Activated CD8-positive, alpha-beta memory T cell treated with anti-CD3 and anti-CD28 coated beads for 1 hour (primary cell): ENCODE results near the gene GUCY2D.
"Not testable (repeated sequence)": the region's sequence is repeated elsewhere in the genome, so short reads cannot be mapped to it uniquely, and the experiment has no call there.

Experiments
- DNase-seq, 2 donors: peaks; one replicate each; pipeline ENCODE4 v3.0.0-alpha.2; 2020; ENCODE audit warnings: low read depth in 1 of 2; ENCODE audit errors: extremely low read depth in 1 of 2

GUCY2D gene

GRCh38 chr17:8001976-8002720 is at the start of gene GUCY2D:
Gene GUCY2D, plus strand, starts transcription at chr17:8002615. Its CDS starts 433 bp downstream, at chr17:8003048.
- no peak for DNase-seq

DNA sequence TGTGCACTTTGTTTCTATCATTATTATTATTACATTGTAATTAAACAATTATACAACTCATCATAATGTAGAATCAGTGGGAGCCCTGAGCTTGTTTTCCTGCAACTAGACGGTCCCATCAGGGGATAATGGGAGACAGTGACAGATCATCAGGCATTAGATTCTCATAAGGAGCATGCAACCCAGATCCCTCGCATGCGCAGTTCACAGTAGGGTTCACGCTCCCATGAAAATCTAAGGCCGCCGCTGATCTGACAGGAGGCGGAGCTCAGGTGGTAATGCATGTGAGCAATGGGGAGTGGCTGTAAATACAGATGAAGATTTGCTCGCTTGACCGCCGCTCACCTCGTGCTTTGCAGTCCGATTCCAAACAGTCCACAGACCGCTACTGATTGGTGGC is 49.1 kb upstream of the GUCY2D start:
- not testable (repeated sequence) for DNase-seq

GRCh38 chr17:7955414-7956227 is 46.8 kb upstream of the GUCY2D start:
- no peak for DNase-seq

- no peak for DNase-seq
Measured at GRCh38 chr17:7956228-7956965, 46.0 kb upstream of the GUCY2D start.

DNA sequence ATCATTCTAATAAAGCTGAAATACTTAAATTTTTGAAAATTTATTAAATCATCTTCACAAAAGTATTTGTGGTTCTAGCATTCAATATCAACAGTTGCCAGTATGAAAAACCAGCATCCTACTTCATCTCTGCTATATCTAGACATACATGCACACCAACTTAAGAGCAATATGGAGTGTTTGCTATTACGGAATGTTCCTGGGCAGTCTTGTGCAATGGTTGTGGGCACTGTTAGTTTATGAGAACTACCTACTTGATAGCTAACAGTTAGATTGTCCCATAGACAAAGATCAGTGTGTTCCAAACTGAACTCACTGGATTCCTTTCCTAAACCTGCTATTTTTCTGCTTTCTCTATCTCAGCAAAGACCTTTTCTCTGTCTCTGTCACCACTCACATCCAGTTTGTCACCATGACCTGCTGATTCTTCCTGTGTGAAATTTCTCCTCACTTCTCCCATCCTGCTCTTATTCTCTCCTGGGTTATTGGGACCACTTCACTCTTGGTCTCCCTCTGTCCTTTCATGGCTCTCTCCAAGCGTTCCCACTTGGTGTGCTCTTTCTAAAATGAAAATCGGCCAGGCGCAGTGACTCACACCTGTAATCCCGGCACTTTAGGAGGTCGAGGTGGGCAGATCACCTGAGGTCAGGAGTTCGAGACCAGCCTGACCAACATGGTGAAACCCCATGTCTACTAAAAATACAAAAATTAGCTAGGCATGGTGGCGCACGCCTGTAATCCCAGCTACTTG is 42.7 kb upstream of the GUCY2D start:
- DNase-seq: no peak

DNA sequence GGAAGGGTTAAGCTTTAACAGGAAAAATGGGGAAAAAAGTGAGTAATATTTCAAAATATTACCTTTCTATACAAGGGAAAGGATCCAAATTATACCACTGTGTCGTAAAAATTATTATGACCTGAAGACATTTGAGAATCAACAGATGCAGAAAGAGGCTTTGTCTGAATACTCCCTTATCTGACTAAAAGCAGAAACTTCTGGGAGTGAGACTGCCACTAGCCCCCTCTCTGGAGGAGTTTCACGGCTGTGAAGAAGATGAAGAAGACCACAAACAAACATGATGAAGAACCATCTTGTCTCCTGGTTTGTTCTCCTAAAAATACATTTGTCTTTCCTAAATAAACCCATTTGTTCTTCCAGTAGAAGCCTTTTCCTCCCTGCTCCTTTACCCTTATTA is 41.0 kb upstream of the GUCY2D start:
- no peak for DNase-seq

DNA sequence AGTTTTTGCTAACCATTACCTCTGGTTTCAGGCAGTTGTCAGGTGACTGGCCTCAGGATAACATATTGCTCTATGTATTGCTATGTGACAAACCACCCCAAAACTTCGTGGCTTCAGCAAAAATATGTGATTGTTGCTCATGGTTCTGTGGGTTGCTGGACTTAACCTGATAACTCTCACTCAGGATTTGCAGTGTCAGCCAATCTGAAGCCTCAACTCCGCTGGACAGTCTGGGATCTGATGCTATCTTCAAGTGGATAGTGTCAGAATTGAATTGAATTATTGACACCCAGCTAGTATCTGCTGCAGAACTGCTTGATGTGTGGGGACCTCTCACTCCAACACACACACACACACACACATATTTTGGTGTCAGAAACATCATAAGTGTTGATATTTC is 34.7 kb upstream of the GUCY2D start:
- no peak for DNase-seq

DNA sequence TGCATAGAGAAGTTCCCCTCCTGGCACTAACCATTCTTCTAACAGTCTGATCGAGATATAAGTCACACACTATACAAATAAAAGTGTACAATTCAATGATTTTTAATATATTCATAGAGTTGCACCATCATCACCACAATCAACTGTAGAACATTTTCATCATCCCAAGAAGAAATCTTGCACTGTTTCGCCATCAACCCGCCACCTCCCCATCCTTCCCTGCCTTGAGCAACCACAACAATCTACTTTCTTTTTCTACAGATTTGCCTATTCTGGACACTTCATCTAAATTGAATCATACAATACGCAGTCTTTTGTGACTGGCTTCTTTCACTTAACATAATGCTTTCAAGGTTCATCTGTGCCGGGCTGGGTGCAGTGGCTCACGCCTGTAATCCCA is 33.0 kb upstream of the GUCY2D start:
- no peak for DNase-seq

DNA sequence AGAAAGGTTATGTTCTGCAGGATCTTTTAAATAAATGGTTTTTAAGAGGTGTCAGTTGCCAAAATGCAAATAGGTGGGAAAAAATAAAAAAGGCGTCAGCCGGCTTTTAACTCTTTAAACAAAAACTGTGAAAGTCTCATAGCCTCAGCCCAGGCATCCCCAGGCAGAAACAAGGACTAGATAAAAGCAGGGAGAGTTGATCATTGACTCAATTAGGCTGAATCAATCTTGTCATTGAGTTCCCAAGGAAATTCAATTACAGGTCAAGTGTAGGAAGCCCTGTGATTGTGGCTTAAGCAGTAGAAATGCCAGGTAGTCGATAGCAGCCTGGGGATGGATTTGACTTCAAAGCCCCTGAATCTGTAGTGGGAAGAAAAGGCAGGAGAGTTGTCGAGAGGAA is 30.8 kb upstream of the GUCY2D start:
- DNase-seq: no peak

- DNase-seq: no peak
Measured at GRCh38 chr17:7972131-7972785, 30.2 kb upstream of the GUCY2D start.

DNA sequence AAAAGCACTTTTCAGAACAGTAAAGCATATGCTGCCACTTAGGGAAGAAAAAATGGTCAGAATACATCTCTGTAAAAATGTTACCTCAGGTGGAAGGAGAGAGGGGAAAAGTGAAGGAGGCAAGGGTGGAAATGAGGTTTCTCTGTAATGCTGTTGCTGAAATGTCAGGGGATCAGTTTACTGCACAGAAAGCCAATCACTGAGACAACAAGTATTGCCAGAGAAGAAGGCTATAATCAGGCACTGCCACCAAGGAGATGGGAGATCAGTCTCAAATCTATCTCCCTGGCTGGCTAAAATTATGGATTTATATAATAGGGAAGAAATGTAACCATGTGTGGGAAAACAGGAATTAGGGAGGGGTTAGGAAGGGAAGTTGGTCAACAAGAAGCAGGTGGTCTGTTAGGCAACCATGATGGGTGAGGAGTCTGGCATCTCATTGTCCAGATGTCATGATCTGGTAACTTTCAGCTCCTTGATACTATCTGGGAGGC is 27.7 kb upstream of the GUCY2D start:
- DNase-seq: no peak

DNA sequence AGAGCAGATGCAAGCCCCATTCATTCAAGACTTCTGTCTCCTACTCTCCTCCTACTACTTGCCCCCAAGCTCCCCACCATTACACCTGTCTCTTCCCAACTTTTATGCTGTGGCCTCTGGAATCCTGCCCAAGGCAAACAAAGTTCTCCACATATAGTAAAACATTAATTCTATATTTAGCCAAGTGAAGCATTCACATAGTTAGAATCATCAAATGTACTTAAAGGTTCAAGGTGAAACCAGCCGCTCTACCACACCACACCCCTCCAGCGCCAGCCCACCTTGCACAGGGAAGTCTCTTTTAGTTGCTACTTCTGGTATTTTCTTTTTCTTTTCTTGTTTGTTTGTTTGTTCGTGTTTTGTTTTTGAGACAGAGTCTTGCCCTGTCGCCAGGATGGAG is 25.4 kb upstream of the GUCY2D start:
- no peak for DNase-seq

GRCh38 chr17:7977805-7978204 is 24.6 kb upstream of the GUCY2D start:
- DNase-seq: no peak

DNA sequence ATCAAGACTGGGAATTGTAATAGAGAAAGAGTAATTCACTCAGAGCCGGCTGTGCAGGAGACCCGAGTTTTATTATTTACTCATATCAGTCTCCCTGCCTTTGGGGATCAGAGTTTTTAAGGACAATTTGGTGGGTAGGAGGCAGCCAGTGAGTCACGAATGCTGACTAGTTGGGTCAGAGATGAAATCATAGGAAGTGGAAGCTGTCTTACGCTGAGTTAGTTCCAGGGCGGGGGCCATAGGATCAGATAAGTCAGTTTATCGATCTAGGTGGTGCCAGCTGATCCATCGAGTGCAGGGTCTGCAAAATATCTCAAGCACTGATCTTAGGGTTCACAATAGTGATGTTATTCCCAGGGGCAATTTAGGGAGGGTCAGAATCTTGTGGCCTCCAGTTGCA is 20.2 kb upstream of the GUCY2D start:
- no peak for DNase-seq

DNA sequence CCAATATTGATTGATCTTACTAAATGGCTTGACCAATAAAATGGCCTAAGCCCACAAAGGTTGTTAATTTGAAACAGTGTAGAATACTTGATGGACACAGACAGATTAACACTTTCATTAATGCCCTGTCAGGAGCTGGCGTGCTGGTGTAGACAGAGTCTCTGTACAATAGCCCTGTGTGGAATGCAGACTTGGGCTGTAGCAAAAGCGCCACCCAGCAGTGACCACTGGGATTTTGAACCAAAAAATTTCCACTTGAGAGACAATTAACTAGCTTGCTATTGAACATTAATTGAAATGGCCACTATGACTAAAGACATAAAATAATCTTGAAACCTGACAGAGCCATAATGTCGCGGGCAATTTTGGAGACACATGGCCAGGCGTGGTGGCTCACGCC is 19.7 kb upstream of the GUCY2D start:
- no peak for DNase-seq

- no peak for DNase-seq
Measured at GRCh38 chr17:7984904-7985303, 17.5 kb upstream of the GUCY2D start.

DNA sequence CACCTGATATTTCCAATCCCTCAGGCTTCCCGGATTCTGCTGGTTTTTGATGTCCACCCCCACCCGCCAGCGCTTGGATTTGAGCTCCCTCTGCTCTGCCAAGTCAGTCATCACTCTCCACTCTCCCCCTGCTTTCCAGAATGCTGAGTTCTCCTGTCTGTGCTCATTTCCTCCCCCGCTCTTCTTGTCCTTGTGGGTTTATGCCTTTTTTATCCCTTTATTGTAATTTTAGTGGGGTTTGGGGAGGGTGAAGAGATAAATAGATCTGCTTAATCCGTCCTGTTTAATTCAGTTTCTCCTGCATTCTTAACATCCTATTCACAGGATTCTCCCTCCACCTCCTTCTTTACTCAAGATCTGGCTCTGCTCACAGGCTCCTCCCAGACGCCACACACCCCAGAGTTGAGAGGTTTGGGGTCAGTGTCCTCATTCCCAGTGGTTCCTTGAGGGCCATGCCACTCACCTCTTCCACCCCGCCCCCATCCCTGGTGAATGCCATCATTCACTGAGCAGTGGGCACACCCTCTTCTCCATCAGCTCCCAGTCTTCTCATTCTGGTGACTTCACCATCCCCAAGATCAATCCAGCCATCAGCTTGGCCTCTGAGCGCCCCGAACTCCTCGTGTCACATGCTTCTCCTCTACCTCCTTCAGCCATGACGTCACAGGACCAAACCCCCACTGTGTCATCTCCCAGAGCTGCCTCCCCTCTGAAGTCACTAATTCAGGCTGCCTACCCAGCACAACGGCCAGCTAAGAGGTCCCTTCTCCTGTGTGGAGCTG is 15.1 kb upstream of the GUCY2D start:
- no peak for DNase-seq

DNA sequence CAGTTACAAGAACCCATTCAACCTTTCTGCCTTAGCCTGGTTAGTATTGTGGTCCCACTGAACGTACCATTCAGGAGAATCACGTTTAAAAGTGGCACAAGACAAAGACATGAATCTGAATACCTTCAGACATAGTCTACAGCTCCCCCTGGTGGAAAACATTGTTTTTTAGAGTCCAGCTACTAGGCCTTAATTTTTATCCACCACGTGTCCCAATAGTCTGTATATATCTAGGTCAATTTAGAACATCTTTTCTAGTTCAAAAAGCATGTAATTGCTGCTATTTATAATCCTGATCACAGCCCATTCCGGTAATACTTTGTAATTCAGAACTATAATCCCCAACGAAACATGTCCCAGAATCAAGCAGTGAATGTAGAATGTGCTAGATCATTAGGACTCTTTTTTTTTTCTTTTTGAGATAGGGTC is 13.7 kb upstream of the GUCY2D start:
- DNase-seq: no peak
